SK-N-SH (cell line): Measurements from ENCODE around the gene ELN. TPM values are rescaled to one million over a fixed set of nuclear protein-coding genes. Genes with fewer than 3 reads are reported as not detected.

Experiments
- EP300 ChIP-seq, 2 experiments: IDR thresholded peaks; 2 replicates each; pipeline versions ENCODE4 v1.4.0 to v1.6.1; 2012; ENCODE audit warnings: borderline replicate concordance in 1 of 2, low read depth in 1 of 2, low read length in 1 of 2
- FOXM1 ChIP-seq: IDR thresholded peaks from 2 replicates; pipeline ENCODE4 v1.4.0; 2012; ENCODE audit warnings: low read depth, mild to moderate bottlenecking
- GABPA ChIP-seq: IDR thresholded peaks from 2 replicates; pipeline ENCODE4 v1.4.0; 2012; ENCODE audit warnings: low read depth, mild to moderate bottlenecking
- NFIC ChIP-seq: IDR thresholded peaks from 2 replicates; pipeline ENCODE4 v1.4.0; 2012; ENCODE audit warnings: borderline replicate concordance
- RFX5 ChIP-seq: IDR thresholded peaks from 2 replicates; pipeline ENCODE4 v1.6.1; 2012; ENCODE audit warnings: mild to moderate bottlenecking, improper control_type of control experiment, low read length
- SIN3A ChIP-seq: IDR thresholded peaks from 2 replicates; pipeline ENCODE4 v1.6.1; 2012; ENCODE audit warnings: low read depth, mild to moderate bottlenecking, low read length, moderate library complexity, borderline replicate concordance
- TAF1 ChIP-seq: IDR thresholded peaks from 2 replicates; pipeline ENCODE4 v1.6.1; 2012; ENCODE audit warnings: low read depth, mild to moderate bottlenecking, low read length, moderate library complexity, borderline replicate concordance
- YY1 ChIP-seq: IDR thresholded peaks from 2 replicates; pipeline ENCODE4 v1.4.0; 2012; ENCODE audit warnings: low read depth, mild to moderate bottlenecking
- polyA plus RNA-seq, 3 experiments: library from polyadenylated mRNA; depleted of rRNA; stranded (reverse); fragments of >200 nt; gene quantifications; 2 replicates each; pipeline ENCODE4 v1.2.3, GENCODE V29; 2012
- TF ChIP-seq, protein P1 (sequence below): fragments of 200-600 bp; sonication (generic); IDR thresholded peaks from 2 replicates; pipeline ENCODE4 v1.6.1; 2017; ENCODE audit warnings: antibody characterized with exemption, mild to moderate bottlenecking, moderate library complexity
- TF ChIP-seq, protein P2 (sequence below): IDR thresholded peaks from 2 replicates; pipeline ENCODE4; 2012
- TF ChIP-seq, protein P3 (sequence below): IDR thresholded peaks from 2 replicates; pipeline ENCODE4 v1.6.1; 2012; ENCODE audit warnings: mild to moderate bottlenecking, low read depth, low read length, moderate library complexity
- TF ChIP-seq, protein P4 (sequence below): IDR thresholded peaks from 2 replicates; pipeline ENCODE4 v1.4.0; 2012; ENCODE audit warnings: low read depth, borderline replicate concordance

ELN gene
- polyA plus RNA-seq, 1 of the 3 experiments (the other 2 are of a cell fraction), result 12.5 TPM

DNA sequence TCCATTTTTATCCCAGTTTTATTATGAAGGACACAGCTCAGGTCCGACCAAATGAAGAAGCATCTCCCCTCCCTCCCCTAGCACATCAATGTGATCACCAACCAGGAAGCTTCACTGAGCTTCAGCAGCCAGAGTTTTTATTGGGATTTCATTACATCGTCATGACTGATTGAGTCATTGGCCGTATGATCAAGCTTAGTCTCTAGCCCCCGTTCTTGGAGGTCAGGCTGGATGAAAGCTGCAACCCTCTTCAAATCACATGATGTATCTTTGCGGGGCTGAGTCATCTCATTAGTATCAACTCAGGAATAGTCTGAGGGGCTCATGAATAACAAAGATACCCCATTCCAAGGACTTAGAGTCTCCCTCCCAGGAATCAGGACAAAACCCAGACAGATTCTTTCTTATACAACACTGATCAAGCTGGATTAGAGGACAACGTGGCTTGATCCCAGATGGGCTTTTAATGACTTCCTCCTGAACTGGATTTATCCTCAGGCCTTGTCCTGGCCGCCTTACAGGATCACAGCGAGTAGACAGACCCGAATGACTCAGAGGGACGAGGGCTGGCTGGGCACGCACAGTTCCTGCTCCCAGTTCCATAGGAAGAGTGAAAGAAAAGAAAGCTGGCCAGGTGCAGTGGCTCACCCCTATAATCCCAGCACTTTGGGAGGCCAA lies 70.1 kb downstream of the ELN start (continued):
- TF ChIP-seq, protein P1, sequence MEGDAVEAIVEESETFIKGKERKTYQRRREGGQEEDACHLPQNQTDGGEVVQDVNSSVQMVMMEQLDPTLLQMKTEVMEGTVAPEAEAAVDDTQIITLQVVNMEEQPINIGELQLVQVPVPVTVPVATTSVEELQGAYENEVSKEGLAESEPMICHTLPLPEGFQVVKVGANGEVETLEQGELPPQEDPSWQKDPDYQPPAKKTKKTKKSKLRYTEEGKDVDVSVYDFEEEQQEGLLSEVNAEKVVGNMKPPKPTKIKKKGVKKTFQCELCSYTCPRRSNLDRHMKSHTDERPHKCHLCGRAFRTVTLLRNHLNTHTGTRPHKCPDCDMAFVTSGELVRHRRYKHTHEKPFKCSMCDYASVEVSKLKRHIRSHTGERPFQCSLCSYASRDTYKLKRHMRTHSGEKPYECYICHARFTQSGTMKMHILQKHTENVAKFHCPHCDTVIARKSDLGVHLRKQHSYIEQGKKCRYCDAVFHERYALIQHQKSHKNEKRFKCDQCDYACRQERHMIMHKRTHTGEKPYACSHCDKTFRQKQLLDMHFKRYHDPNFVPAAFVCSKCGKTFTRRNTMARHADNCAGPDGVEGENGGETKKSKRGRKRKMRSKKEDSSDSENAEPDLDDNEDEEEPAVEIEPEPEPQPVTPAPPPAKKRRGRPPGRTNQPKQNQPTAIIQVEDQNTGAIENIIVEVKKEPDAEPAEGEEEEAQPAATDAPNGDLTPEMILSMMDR, result no peak
- no peak for TF ChIP-seq GABPA
- TF ChIP-seq, protein P2, sequence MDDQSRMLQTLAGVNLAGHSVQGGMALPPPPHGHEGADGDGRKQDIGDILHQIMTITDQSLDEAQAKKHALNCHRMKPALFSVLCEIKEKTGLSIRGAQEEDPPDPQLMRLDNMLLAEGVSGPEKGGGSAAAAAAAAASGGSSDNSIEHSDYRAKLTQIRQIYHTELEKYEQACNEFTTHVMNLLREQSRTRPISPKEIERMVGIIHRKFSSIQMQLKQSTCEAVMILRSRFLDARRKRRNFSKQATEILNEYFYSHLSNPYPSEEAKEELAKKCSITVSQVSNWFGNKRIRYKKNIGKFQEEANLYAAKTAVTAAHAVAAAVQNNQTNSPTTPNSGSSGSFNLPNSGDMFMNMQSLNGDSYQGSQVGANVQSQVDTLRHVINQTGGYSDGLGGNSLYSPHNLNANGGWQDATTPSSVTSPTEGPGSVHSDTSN, result peak; percentile 69
- TF ChIP-seq FOXM1, result no peak
- TF ChIP-seq TAF1, result 0 out of 2 replicates have a peak, but pooled peaks have one; percentile 21
- TF ChIP-seq YY1, result 0 out of 2 replicates have a peak, but pooled peaks have one; percentile 17
- TF ChIP-seq, protein P3, sequence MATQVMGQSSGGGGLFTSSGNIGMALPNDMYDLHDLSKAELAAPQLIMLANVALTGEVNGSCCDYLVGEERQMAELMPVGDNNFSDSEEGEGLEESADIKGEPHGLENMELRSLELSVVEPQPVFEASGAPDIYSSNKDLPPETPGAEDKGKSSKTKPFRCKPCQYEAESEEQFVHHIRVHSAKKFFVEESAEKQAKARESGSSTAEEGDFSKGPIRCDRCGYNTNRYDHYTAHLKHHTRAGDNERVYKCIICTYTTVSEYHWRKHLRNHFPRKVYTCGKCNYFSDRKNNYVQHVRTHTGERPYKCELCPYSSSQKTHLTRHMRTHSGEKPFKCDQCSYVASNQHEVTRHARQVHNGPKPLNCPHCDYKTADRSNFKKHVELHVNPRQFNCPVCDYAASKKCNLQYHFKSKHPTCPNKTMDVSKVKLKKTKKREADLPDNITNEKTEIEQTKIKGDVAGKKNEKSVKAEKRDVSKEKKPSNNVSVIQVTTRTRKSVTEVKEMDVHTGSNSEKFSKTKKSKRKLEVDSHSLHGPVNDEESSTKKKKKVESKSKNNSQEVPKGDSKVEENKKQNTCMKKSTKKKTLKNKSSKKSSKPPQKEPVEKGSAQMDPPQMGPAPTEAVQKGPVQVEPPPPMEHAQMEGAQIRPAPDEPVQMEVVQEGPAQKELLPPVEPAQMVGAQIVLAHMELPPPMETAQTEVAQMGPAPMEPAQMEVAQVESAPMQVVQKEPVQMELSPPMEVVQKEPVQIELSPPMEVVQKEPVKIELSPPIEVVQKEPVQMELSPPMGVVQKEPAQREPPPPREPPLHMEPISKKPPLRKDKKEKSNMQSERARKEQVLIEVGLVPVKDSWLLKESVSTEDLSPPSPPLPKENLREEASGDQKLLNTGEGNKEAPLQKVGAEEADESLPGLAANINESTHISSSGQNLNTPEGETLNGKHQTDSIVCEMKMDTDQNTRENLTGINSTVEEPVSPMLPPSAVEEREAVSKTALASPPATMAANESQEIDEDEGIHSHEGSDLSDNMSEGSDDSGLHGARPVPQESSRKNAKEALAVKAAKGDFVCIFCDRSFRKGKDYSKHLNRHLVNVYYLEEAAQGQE, result peak; percentile 42; the same call in 1 of the 2 replicates
- no peak for TF ChIP-seq RFX5
- no peak; the same call in 1 of the 2 replicates for TF ChIP-seq SIN3A
- peak; percentile 41; the same call in 1 of the 2 replicates for TF ChIP-seq NFIC
- TF ChIP-seq EP300 (IDR thresholded peaks at IDR 0.05; ENCODE audit: borderline replicate concordance in 1 of 2, low read depth in 1 of 2, low read length in 1 of 2), result peak in 1 of 2 experiments; percentile 34; a peak in 1 of 4 replicates
- TF ChIP-seq, protein P4, sequence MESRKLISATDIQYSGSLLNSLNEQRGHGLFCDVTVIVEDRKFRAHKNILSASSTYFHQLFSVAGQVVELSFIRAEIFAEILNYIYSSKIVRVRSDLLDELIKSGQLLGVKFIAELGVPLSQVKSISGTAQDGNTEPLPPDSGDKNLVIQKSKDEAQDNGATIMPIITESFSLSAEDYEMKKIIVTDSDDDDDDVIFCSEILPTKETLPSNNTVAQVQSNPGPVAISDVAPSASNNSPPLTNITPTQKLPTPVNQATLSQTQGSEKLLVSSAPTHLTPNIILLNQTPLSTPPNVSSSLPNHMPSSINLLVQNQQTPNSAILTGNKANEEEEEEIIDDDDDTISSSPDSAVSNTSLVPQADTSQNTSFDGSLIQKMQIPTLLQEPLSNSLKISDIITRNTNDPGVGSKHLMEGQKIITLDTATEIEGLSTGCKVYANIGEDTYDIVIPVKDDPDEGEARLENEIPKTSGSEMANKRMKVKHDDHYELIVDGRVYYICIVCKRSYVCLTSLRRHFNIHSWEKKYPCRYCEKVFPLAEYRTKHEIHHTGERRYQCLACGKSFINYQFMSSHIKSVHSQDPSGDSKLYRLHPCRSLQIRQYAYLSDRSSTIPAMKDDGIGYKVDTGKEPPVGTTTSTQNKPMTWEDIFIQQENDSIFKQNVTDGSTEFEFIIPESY, result peak; percentile 34; the same call in 1 of the 2 replicates
